ENCODE results near the gene CPPED1.

DNA sequence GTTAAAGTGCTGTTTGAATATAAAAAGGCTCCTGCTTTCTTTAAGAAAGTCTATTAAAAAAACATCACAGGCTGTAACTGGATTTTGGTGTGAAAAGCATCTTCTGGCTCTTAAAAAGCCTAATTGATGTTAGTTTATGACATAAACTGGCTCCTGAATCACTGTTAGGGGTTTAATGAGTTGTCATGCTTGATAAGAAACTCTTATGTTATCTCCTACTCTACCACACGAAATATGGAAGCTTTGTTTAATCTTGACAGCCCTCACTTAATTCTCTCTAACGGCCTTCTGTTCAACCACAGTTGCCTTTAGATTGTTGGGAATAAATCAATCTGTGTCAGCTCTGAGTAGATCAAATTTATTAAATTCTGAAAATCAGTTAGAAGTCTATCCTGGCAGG, 51.5 kb downstream of the CPPED1 start:
- TF ChIP-seq, protein P1, sequence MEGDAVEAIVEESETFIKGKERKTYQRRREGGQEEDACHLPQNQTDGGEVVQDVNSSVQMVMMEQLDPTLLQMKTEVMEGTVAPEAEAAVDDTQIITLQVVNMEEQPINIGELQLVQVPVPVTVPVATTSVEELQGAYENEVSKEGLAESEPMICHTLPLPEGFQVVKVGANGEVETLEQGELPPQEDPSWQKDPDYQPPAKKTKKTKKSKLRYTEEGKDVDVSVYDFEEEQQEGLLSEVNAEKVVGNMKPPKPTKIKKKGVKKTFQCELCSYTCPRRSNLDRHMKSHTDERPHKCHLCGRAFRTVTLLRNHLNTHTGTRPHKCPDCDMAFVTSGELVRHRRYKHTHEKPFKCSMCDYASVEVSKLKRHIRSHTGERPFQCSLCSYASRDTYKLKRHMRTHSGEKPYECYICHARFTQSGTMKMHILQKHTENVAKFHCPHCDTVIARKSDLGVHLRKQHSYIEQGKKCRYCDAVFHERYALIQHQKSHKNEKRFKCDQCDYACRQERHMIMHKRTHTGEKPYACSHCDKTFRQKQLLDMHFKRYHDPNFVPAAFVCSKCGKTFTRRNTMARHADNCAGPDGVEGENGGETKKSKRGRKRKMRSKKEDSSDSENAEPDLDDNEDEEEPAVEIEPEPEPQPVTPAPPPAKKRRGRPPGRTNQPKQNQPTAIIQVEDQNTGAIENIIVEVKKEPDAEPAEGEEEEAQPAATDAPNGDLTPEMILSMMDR (IDR thresholded peaks at IDR 0.05), result no peak
- no peak for TF ChIP-seq POLR2A (IDR thresholded peaks at IDR 0.05)
- TF ChIP-seq EP300 (IDR thresholded peaks at IDR 0.05), result no peak

Data from tibial nerve (tissue), 4 donors.